ENCODE data around the gene ATP5IF1.
A peak's percentile ranks its signal among the peaks of the same experiment; 100 is the strongest.

ATP5IF1 gene

GRCh38 chr1:28235755-28236655 is at the start of gene ATP5IF1:
TSS of gene ATP5IF1 (plus strand) at chr1:28236124. CDS start at chr1:28236184, 60 bp downstream.
- Histone ChIP-seq H3K9ac (ENCODE audit: low read length) (peak within 1 kb of the TSS; percentile 74), H3K27me3 (ENCODE audit: control insufficient read depth, insufficient read depth, low read length) (no peaks in the 10 kb centered on the region), H3K4me3 (ENCODE audit: low read length) (peak within 1 kb of the TSS; percentile 78), H3K27ac (ENCODE audit: low read length) (peak within 1 kb of the TSS; percentile 72), H3K36me3 (ENCODE audit: control insufficient read depth, low read depth, low read length) (peaks cover 10% of the 10 kb centered on the region), H3K4me1 (ENCODE audit: control insufficient read depth, low read depth, low read length) (peaks cover 6% of the 10 kb centered on the region), H3K9me3 (ENCODE audit: control insufficient read depth, low read depth, low read length) (no peaks in the 10 kb centered on the region)

GRCh38 chr1:28190337-28190979 is 45.5 kb upstream of the ATP5IF1 start:
- no peak overlapping the region for H3K27ac ChIP-seq (ENCODE audit: low read length)
- no peaks in the 10 kb centered on the region for H3K9me3 ChIP-seq (ENCODE audit: control insufficient read depth, low read depth, low read length)
- H3K27me3 ChIP-seq (ENCODE audit: control insufficient read depth, insufficient read depth, low read length): no peaks in the 10 kb centered on the region
- no peak overlapping the region for H3K4me3 ChIP-seq (ENCODE audit: low read length)
- H3K36me3 ChIP-seq (ENCODE audit: control insufficient read depth, low read depth, low read length): no peaks in the 10 kb centered on the region
- no peak overlapping the region for H3K9ac ChIP-seq (ENCODE audit: low read length)
- no peaks in the 10 kb centered on the region for H3K4me1 ChIP-seq (ENCODE audit: control insufficient read depth, low read depth, low read length)

- no peaks in the 10 kb centered on the region for H3K27me3 ChIP-seq (ENCODE audit: control insufficient read depth, insufficient read depth, low read length)
- H3K9ac ChIP-seq (ENCODE audit: low read length): no peak overlapping the region
- H3K9me3 ChIP-seq (ENCODE audit: control insufficient read depth, low read depth, low read length): no peaks in the 10 kb centered on the region
- H3K27ac ChIP-seq (ENCODE audit: low read length): no peak overlapping the region
- H3K4me1 ChIP-seq (ENCODE audit: control insufficient read depth, low read depth, low read length): peaks cover 5% of the 10 kb centered on the region
- H3K36me3 ChIP-seq (ENCODE audit: control insufficient read depth, low read depth, low read length): no peaks in the 10 kb centered on the region
- H3K4me3 ChIP-seq (ENCODE audit: low read length): no peak overlapping the region
Measured at GRCh38 chr1:28190996-28191645, 44.8 kb upstream of the ATP5IF1 start.

- H3K27ac ChIP-seq (ENCODE audit: low read length): no peak overlapping the region
- H3K9me3 ChIP-seq (ENCODE audit: control insufficient read depth, low read depth, low read length): no peaks in the 10 kb centered on the region
- H3K4me3 ChIP-seq (ENCODE audit: low read length): no peak overlapping the region
- peaks cover 2% of the 10 kb centered on the region for H3K36me3 ChIP-seq (ENCODE audit: control insufficient read depth, low read depth, low read length)
- H3K9ac ChIP-seq (ENCODE audit: low read length): no peak overlapping the region
- H3K27me3 ChIP-seq (ENCODE audit: control insufficient read depth, insufficient read depth, low read length): no peaks in the 10 kb centered on the region
- H3K4me1 ChIP-seq (ENCODE audit: control insufficient read depth, low read depth, low read length): peaks cover 21% of the 10 kb centered on the region
Measured at GRCh38 chr1:28193701-28194161, 42.2 kb upstream of the ATP5IF1 start.

- no peak overlapping the region for H3K4me3 ChIP-seq (ENCODE audit: low read length)
- H3K4me1 ChIP-seq (ENCODE audit: control insufficient read depth, low read depth, low read length): peaks cover 21% of the 10 kb centered on the region
- H3K27ac ChIP-seq (ENCODE audit: low read length): no peak overlapping the region
- H3K36me3 ChIP-seq (ENCODE audit: control insufficient read depth, low read depth, low read length): peaks cover 9% of the 10 kb centered on the region
- no peaks in the 10 kb centered on the region for H3K9me3 ChIP-seq (ENCODE audit: control insufficient read depth, low read depth, low read length)
- no peaks in the 10 kb centered on the region for H3K27me3 ChIP-seq (ENCODE audit: control insufficient read depth, insufficient read depth, low read length)
- H3K9ac ChIP-seq (ENCODE audit: low read length): no peak overlapping the region
Measured at GRCh38 chr1:28194326-28195035, 41.4 kb upstream of the ATP5IF1 start.

GRCh38 chr1:28195780-28196179 is 40.1 kb upstream of the ATP5IF1 start:
- peaks cover 21% of the 10 kb centered on the region for H3K4me1 ChIP-seq (ENCODE audit: control insufficient read depth, low read depth, low read length)
- H3K27me3 ChIP-seq (ENCODE audit: control insufficient read depth, insufficient read depth, low read length): no peaks in the 10 kb centered on the region

GRCh38 chr1:28196330-28196729 is 39.6 kb upstream of the ATP5IF1 start:
- Histone ChIP-seq H3K4me3 (ENCODE audit: low read length) (peak overlapping the region; percentile 21), H3K27ac (ENCODE audit: low read length) (peak overlapping the region; percentile 7), H3K9ac (ENCODE audit: low read length) (peak overlapping the region; percentile 32), H3K27me3 (ENCODE audit: control insufficient read depth, insufficient read depth, low read length) (no peaks in the 10 kb centered on the region), H3K36me3 (ENCODE audit: control insufficient read depth, low read depth, low read length) (peaks cover 26% of the 10 kb centered on the region), H3K4me1 (ENCODE audit: control insufficient read depth, low read depth, low read length) (peaks cover 21% of the 10 kb centered on the region), H3K9me3 (ENCODE audit: control insufficient read depth, low read depth, low read length) (no peaks in the 10 kb centered on the region)

More at GRCh38 chr1:28195780-28196179, 40.1 kb upstream of the ATP5IF1 start:
- Histone ChIP-seq H3K9me3 (ENCODE audit: control insufficient read depth, low read depth, low read length) (no peaks in the 10 kb centered on the region), H3K4me3 (ENCODE audit: low read length) (no peak overlapping the region), H3K36me3 (ENCODE audit: control insufficient read depth, low read depth, low read length) (peaks cover 21% of the 10 kb centered on the region), H3K27ac (ENCODE audit: low read length) (peak overlapping the region; percentile 7), H3K9ac (ENCODE audit: low read length) (peak overlapping the region; percentile 32)

GRCh38 chr1:28197682-28198415 is 38.1 kb upstream of the ATP5IF1 start:
- no peak overlapping the region for H3K27ac ChIP-seq (ENCODE audit: low read length)
- no peaks in the 10 kb centered on the region for H3K27me3 ChIP-seq (ENCODE audit: control insufficient read depth, insufficient read depth, low read length)
- H3K4me3 ChIP-seq (ENCODE audit: low read length): no peak overlapping the region
- no peaks in the 10 kb centered on the region for H3K9me3 ChIP-seq (ENCODE audit: control insufficient read depth, low read depth, low read length)
- peaks cover 32% of the 10 kb centered on the region for H3K36me3 ChIP-seq (ENCODE audit: control insufficient read depth, low read depth, low read length)
- H3K4me1 ChIP-seq (ENCODE audit: control insufficient read depth, low read depth, low read length): peaks cover 21% of the 10 kb centered on the region
- no peak overlapping the region for H3K9ac ChIP-seq (ENCODE audit: low read length)

GRCh38 chr1:28199328-28200233 is 36.3 kb upstream of the ATP5IF1 start:
- Histone ChIP-seq H3K4me3 (ENCODE audit: low read length) (no peak overlapping the region), H3K27me3 (ENCODE audit: control insufficient read depth, insufficient read depth, low read length) (no peaks in the 10 kb centered on the region), H3K36me3 (ENCODE audit: control insufficient read depth, low read depth, low read length) (peaks cover 47% of the 10 kb centered on the region), H3K9ac (ENCODE audit: low read length) (no peak overlapping the region), H3K27ac (ENCODE audit: low read length) (no peak overlapping the region), H3K4me1 (ENCODE audit: control insufficient read depth, low read depth, low read length) (peaks cover 21% of the 10 kb centered on the region), H3K9me3 (ENCODE audit: control insufficient read depth, low read depth, low read length) (no peaks in the 10 kb centered on the region)

Measured in iPS-18a (cell line).